IMR-90 (cell line): ENCODE measurements around the gene SMTNL1. TPM values are rescaled to one million over a fixed set of nuclear protein-coding genes. Genes with fewer than 3 reads are reported as not detected.

Source experiments
- ATAC-seq: fragments of 200-7000 bp; cut with Tn5 transposase; 2 replicates; pipeline ENCODE4 v1.9.1; 2020; ENCODE audit warnings: low read depth, mild to moderate bottlenecking, moderate library complexity
- BruUV-seq: library from RNA; stranded (reverse); fragments of 400-500 nt; replicated peaks from 2 replicates; lab custom pipeline; 2021; lab: Mats Ljungman, UMichigan
- CTCF ChIA-PET: fragments of 300-600 bp; formaldehyde crosslinking; extraction: SDS; loops from one replicate; lab custom pipeline; 2021; ENCODE audit warnings: antibody characterized with exemption; lab: Yijun Ruan, JAX
- POLR2A ChIA-PET: fragments of 300-600 bp; sonication (Branson Sonifier 250); formaldehyde crosslinking; loops from one replicate; lab custom pipeline; 2022; ENCODE audit warnings: antibody characterized with exemption; ENCODE audit not compliant: unreplicated experiment; lab: Charles Lee
- DNase-seq: peaks from one replicate; pipeline ENCODE4 v3.0.0; 2013
- H2AFZ ChIP-seq: replicated peaks from 2 replicates; pipeline ENCODE3; 2013; ENCODE audit warnings: low read length, mild to moderate bottlenecking; ENCODE audit not compliant: poor library complexity
- H2AK5ac ChIP-seq: 2 replicates; pipeline ENCODE4 v1.6.1; 2013; ENCODE audit warnings: low read depth, low read length, inconsistent platforms
- H2AK9ac ChIP-seq: replicated peaks from 2 replicates; pipeline ENCODE3; 2013; ENCODE audit warnings: mild to moderate bottlenecking, low read depth, low read length, moderate library complexity; ENCODE audit not compliant: poor library complexity
- H2BK120ac ChIP-seq: 2 replicates; pipeline ENCODE4 v1.6.1; 2013; ENCODE audit warnings: low read depth, low read length, inconsistent platforms
- H2BK15ac ChIP-seq: 3 replicates; pipeline ENCODE4 v1.6.1; 2013; ENCODE audit warnings: low read depth, low read length, inconsistent platforms
- H2BK20ac ChIP-seq: 2 replicates; pipeline ENCODE4 v1.6.1; 2013; ENCODE audit warnings: low read depth, mild to moderate bottlenecking, inconsistent platforms, low read length, moderate library complexity
- H2BK5ac ChIP-seq: 2 replicates; pipeline ENCODE4 v1.6.1; 2013; ENCODE audit warnings: mild to moderate bottlenecking, low read depth, low read length, inconsistent platforms; ENCODE audit not compliant: poor library complexity, severe bottlenecking
- H3K14ac ChIP-seq: replicated peaks from 2 replicates; pipeline ENCODE4 v1.6.1; 2013; ENCODE audit warnings: low read depth, low read length, inconsistent platforms
- H3K18ac ChIP-seq: 2 replicates; pipeline ENCODE4 v1.6.1; 2013; ENCODE audit warnings: low read depth, low read length, control low read depth
- H3K23ac ChIP-seq: 2 replicates; pipeline ENCODE4 v1.6.1; 2013; ENCODE audit warnings: low read depth, low read length, inconsistent platforms
- H3K27ac ChIP-seq: 2 replicates; pipeline ENCODE4 v1.5.1; 2013; ENCODE audit warnings: mild to moderate bottlenecking, control low read depth, low read length; ENCODE audit not compliant: insufficient read depth
- H3K27me3 ChIP-seq: 2 replicates; pipeline ENCODE4 v1.6.1; 2013; ENCODE audit warnings: low read length; ENCODE audit not compliant: control insufficient read depth, insufficient read depth
- H3K36me3 ChIP-seq: 2 replicates; pipeline ENCODE4 v1.6.1; 2013; ENCODE audit warnings: low read length, mixed read lengths; ENCODE audit not compliant: control insufficient read depth, insufficient read depth
- H3K4ac ChIP-seq: 2 replicates; pipeline ENCODE4 v1.6.1; 2013; ENCODE audit warnings: low read depth, low read length, inconsistent platforms
- H3K4me1 ChIP-seq: 2 replicates; pipeline ENCODE4 v1.6.1; 2013; ENCODE audit warnings: low read length, mixed read lengths; ENCODE audit not compliant: control insufficient read depth, insufficient read depth
- H3K4me2 ChIP-seq: 2 replicates; pipeline ENCODE4 v1.6.1; 2013; ENCODE audit warnings: low read depth, mild to moderate bottlenecking, control low read depth, low read length, moderate library complexity
- H3K4me3 ChIP-seq: 2 replicates; pipeline ENCODE4 v1.5.1; 2013; ENCODE audit warnings: low read depth, mild to moderate bottlenecking, control low read depth, low read length, moderate library complexity; ENCODE audit not compliant: insufficient read depth
- H3K56ac ChIP-seq: 2 replicates; pipeline ENCODE4 v1.6.1; 2013; ENCODE audit warnings: low read length, inconsistent platforms; ENCODE audit not compliant: insufficient read depth; ENCODE audit errors: extremely low read depth
- H3K79me1 ChIP-seq, 2 experiments: 2 replicates each; pipeline ENCODE4 v1.6.1; 2013; ENCODE audit warnings: low read length in 2 of 2, inconsistent platforms in 1 of 2, low read depth in 1 of 2
- H3K9ac ChIP-seq: 2 replicates; pipeline ENCODE4 v1.6.1; 2013; ENCODE audit warnings: low read depth, low read length, control low read depth
- H3K9me1 ChIP-seq: 2 replicates; pipeline ENCODE4 v1.6.1; 2013; ENCODE audit warnings: low read length, inconsistent platforms; ENCODE audit not compliant: insufficient read depth
- H3K9me3 ChIP-seq: 2 replicates; pipeline ENCODE4 v1.6.1; 2013; ENCODE audit warnings: low read length; ENCODE audit not compliant: control insufficient read depth, insufficient read depth
- H4K20me1 ChIP-seq: 2 replicates; pipeline ENCODE4 v1.6.1; 2013; ENCODE audit warnings: low read length, inconsistent platforms; ENCODE audit not compliant: insufficient read depth
- H4K5ac ChIP-seq: 2 replicates; pipeline ENCODE4 v1.6.1; 2013; ENCODE audit warnings: mild to moderate bottlenecking, low read depth, low read length, control low read depth
- H4K8ac ChIP-seq, 2 experiments: 2 replicates each; pipeline ENCODE4 v1.6.1; 2013; ENCODE audit warnings: low read depth in 2 of 2, low read length in 2 of 2, control low read depth in 1 of 2, inconsistent platforms in 1 of 2
- H4K91ac ChIP-seq: 2 replicates; pipeline ENCODE4 v1.6.1; 2013; ENCODE audit warnings: low read depth, low read length, inconsistent platforms; ENCODE audit not compliant: insufficient read depth
- BHLHE40 ChIP-seq: fragments of 150-350 bp; IDR thresholded peaks from 2 replicates; pipeline ENCODE4 v1.6.1; 2016; ENCODE audit warnings: mild to moderate bottlenecking, low read depth, low read length
- CEBPB ChIP-seq: IDR thresholded peaks from 2 replicates; pipeline ENCODE4 v1.6.1; 2012; ENCODE audit warnings: low read depth, low read length, improper control_type of control experiment
- CHD1 ChIP-seq: IDR thresholded peaks from 2 replicates; pipeline ENCODE4 v1.6.1; 2012; ENCODE audit warnings: low read depth, low read length, improper control_type of control experiment
- CTCF ChIP-seq: conservative IDR thresholded peaks from 2 replicates; pipeline ENCODE4 v1.5.1; 2012; ENCODE audit warnings: mild to moderate bottlenecking, low read depth, low read length, improper control_type of control experiment
- MAFK ChIP-seq: IDR thresholded peaks from 2 replicates; pipeline ENCODE4 v1.6.1; 2012; ENCODE audit warnings: low read depth, low read length, improper control_type of control experiment
- MAZ ChIP-seq: IDR thresholded peaks from 2 replicates; pipeline ENCODE4 v1.6.1; 2012; ENCODE audit warnings: low read depth, mild to moderate bottlenecking, low read length, improper control_type of control experiment, moderate library complexity, borderline replicate concordance
- MXI1 ChIP-seq: IDR thresholded peaks from 2 replicates; pipeline ENCODE4 v1.6.1; 2012; ENCODE audit warnings: low read depth, mild to moderate bottlenecking, low read length, moderate library complexity, borderline replicate concordance
- RAD21 ChIP-seq: IDR thresholded peaks from 2 replicates; pipeline ENCODE4 v1.6.1; 2012; ENCODE audit warnings: low read length, improper control_type of control experiment
- RCOR1 ChIP-seq: IDR thresholded peaks from 2 replicates; pipeline ENCODE4 v1.6.1; 2012; ENCODE audit warnings: mild to moderate bottlenecking, low read length, improper control_type of control experiment; ENCODE audit not compliant: insufficient replicate concordance
- RFX5 ChIP-seq: IDR thresholded peaks from 2 replicates; pipeline ENCODE4 v1.8.0; 2012; ENCODE audit warnings: low read depth, mild to moderate bottlenecking, low read length, moderate library complexity
- USF2 ChIP-seq: fragments of 150-350 bp; IDR thresholded peaks from 2 replicates; pipeline ENCODE4 v1.6.1; 2017; ENCODE audit warnings: mild to moderate bottlenecking, antibody characterized with exemption, low read length, low read depth
- WGBS, 2 experiments: methylation state at CpG; one replicate each; pipeline versions ENCODE4 v1.1.5 to v1.1.7; 2013; ENCODE audit warnings: missing lambda C conversion rate in 2 of 2; ENCODE audit not compliant: insufficient read length in 1 of 2; ENCODE audit errors: extremely low coverage in 2 of 2; 5-methylcytosine and 5-hydroxymethylcytosine counted together
- dilution Hi-C: fragments of 300-500 bp; cut with HindIII; formaldehyde crosslinking; loops from one replicate; pipeline ENCODE4 v1.14.3; 2018; ENCODE audit warnings: low sequenced_read_pairs; ENCODE audit not compliant: unreplicated experiment
- in situ Hi-C: fragments of 300-500 bp; cut with MboI; formaldehyde crosslinking; loops from 3 replicates; pipeline ENCODE4 v1.14.3; 2019; ENCODE audit warnings: low sequenced_read_pairs, inconsistent platforms, mixed read lengths
- intact Hi-C: fragments of 100-400 bp; cut with micrococcal nuclease; formaldehyde crosslinking; loops from 2 replicates; pipeline ENCODE4 v1.10.0; 2022
- polyA plus RNA-seq, 3 experiments: library from polyadenylated mRNA; depleted of rRNA; stranded (reverse); fragments of >200 nt; gene quantifications; 2 replicates each; pipeline ENCODE4 v1.2.3, GENCODE V29; 2012; ENCODE audit warnings: low replicate concordance in 1 of 3
- total RNA-seq: library from RNA; depleted of rRNA; stranded (reverse); fragments of >200 nt; gene quantifications from 2 replicates; pipeline ENCODE4 v1.2.3, GENCODE V29; 2012

SMTNL1 gene
- total and polyA plus RNA-seq, 2 of the 4 experiments (the other 2 are of a cell fraction): not detected

GRCh38 chr11:57512646-57513451, 24.5 kb upstream of the SMTNL1 start:
- H3K4me1 ChIP-seq: no peaks in the 10 kb centered on the region; the same call in 1 of the 2 replicates
- no TSS peak for BruUV-seq

More at GRCh38 chr11:57512646-57513451, 24.5 kb upstream of the SMTNL1 start:
- Histone ChIP-seq H3K27me3 (no peaks in the 10 kb centered on the region), H3K4me3 (no peak overlapping the region), H4K20me1 (peaks cover 7% of the 10 kb centered on the region; the same call in 1 of the 2 replicates), H2BK5ac (no peak overlapping the region), H3K27ac (no peak overlapping the region), H2AK5ac (no peak overlapping the region), H2AFZ (no peak overlapping the region), H3K79me1 (peaks cover 7 to 24% of the 10 kb centered on the region in 2 experiments; a peak in 3 of 4 replicates), H3K9ac (no peak overlapping the region), H2AK9ac (no peak overlapping the region), H3K14ac (no peak overlapping the region), H4K5ac (no peak overlapping the region), H3K9me1 (no peaks in the 10 kb centered on the region; the same call in 1 of the 2 replicates), H3K56ac (no peak overlapping the region), H4K8ac (no peak overlapping the region), H3K4ac (no peak overlapping the region), H2BK20ac (no peak overlapping the region), H2BK120ac (no peak overlapping the region), H2BK15ac (no peak overlapping the region), H3K9me3 (no peaks in the 10 kb centered on the region), H3K18ac (no peak overlapping the region), H3K36me3 (peaks cover 8% of the 10 kb centered on the region; the same call in 1 of the 2 replicates), H3K4me2 (no peak overlapping the region), H3K23ac (0 out of 2 replicates have a peak overlapping the region, but pooled peaks have one; percentile 7), H4K91ac (no peak overlapping the region)
- in situ Hi-C loops: loop anchor here (25.0 kb wide), 1 partner anchor 676 kb away; no protein-coding TSS in a partner anchor
- ATAC-seq: no peak
- no peak for DNase-seq
- dilution Hi-C loops: no loop called here
- intact Hi-C loops: no loop called here
- POLR2A ChIA-PET: no interaction called here
- TF ChIP-seq MAFK (no peak), RCOR1 (no peak), CTCF (no peak), RAD21 (no peak), MAZ (no peak), RFX5 (no peak), USF2 (no peak), BHLHE40 (no peak), MXI1 (no peak), CEBPB (no peak), CHD1 (no peak)
- no CpG with 5 or more reads among the region's 12 CpGs for WGBS, 2 experiments
- CTCF ChIA-PET: interaction anchor here (1.2 kb wide), 1 partner anchor 19 kb away, joined by 7 read pairs; no protein-coding TSS in a partner anchor
